GM23338 (cell line): ENCODE data around the gene RCAN1.

Source experiments
- CTCF ChIP-seq, 2 experiments: fragments of 200-600 bp in 1 of 2; sonication (generic) in 1 of 2; conservative IDR thresholded peaks; 2 replicates each; pipeline versions ENCODE4 v1.5.1 to v1.6.1; 2016 to 2017; ENCODE audit warnings: antibody characterized with exemption in 2 of 2, low read depth in 2 of 2, mild to moderate bottlenecking in 2 of 2, moderate library complexity in 1 of 2
- EZH2 ChIP-seq: fragments of 200-600 bp; sonication (generic); IDR thresholded peaks from one replicate; pipeline ENCODE4 v1.8.0; 2017; ENCODE audit warnings: antibody characterized with exemption, mild to moderate bottlenecking, low read depth; ENCODE audit not compliant: unreplicated experiment
- EZH2phosphoT487 ChIP-seq: fragments of 200-600 bp; sonication (generic); IDR thresholded peaks from one replicate; pipeline ENCODE4 v1.8.1; 2018; ENCODE audit warnings: antibody characterized with exemption; ENCODE audit not compliant: unreplicated experiment
- JUNB ChIP-seq: IDR thresholded peaks from one replicate; pipeline ENCODE4 v1.6.1; 2016; ENCODE audit warnings: antibody characterized with exemption; ENCODE audit not compliant: unreplicated experiment

GRCh38 chr21:34603710-34604057, 11.2 kb downstream of the RCAN1 start:
- no peak for TF ChIP-seq CTCF (conservative IDR thresholded peaks at IDR 0.05; ENCODE audit: low read depth in 2 of 2)
- no peak for TF ChIP-seq EZH2phosphoT487
- TF ChIP-seq EZH2, result no peak
- TF ChIP-seq JUNB, result no peak
